SK-N-MC (cell line): ENCODE results near the gene TSEN2.

Experiments
- DNase-seq: peaks from one replicate; pipeline ENCODE4 v3.0.0-alpha.2; 2011; ENCODE audit warnings: low read depth, low spot score
- H3K27ac ChIP-seq: fragments of 200-600 bp; sonication (generic); 2 replicates; pipeline ENCODE4 v1.5.1; 2016; ENCODE audit warnings: mixed run types
- H3K36me3 ChIP-seq: fragments of 200-600 bp; sonication (generic); 2 replicates; pipeline ENCODE4 v1.6.1; 2017; ENCODE audit warnings: antibody characterized with exemption, low read length, mixed read lengths; ENCODE audit not compliant: insufficient read depth
- H3K4me3 ChIP-seq: fragments of 200-600 bp; sonication (generic); 2 replicates; pipeline ENCODE4 v1.5.1; 2016
- H3K9ac ChIP-seq: fragments of 200-600 bp; sonication (generic); 2 replicates; pipeline ENCODE4 v1.8.0; 2017; ENCODE audit warnings: mixed run types, mixed read lengths; ENCODE audit not compliant: insufficient read length
- H3K9me3 ChIP-seq: fragments of 200-600 bp; sonication (generic); 2 replicates; pipeline ENCODE4 v1.6.1; 2017; ENCODE audit warnings: low read depth, mild to moderate bottlenecking, antibody characterized with exemption, low read length, moderate library complexity, mixed read lengths
- EZH2 ChIP-seq: fragments of 200-600 bp; sonication (generic); IDR thresholded peaks from one replicate; pipeline ENCODE4 v1.6.1; 2017; ENCODE audit warnings: antibody characterized with exemption
- FOXP2 ChIP-seq: optimal IDR thresholded peaks from 2 replicates; pipeline ENCODE3; 2011; ENCODE audit warnings: mild to moderate bottlenecking, moderate library complexity; ENCODE audit not compliant: insufficient read depth; ENCODE audit errors: extremely low read length, control extremely low read depth
- POLR2AphosphoS5 ChIP-seq: IDR thresholded peaks from 2 replicates; pipeline ENCODE4 v1.6.1; 2012; ENCODE audit warnings: mild to moderate bottlenecking, low read depth, low read length, borderline replicate concordance

Gene TSEN2

DNA sequence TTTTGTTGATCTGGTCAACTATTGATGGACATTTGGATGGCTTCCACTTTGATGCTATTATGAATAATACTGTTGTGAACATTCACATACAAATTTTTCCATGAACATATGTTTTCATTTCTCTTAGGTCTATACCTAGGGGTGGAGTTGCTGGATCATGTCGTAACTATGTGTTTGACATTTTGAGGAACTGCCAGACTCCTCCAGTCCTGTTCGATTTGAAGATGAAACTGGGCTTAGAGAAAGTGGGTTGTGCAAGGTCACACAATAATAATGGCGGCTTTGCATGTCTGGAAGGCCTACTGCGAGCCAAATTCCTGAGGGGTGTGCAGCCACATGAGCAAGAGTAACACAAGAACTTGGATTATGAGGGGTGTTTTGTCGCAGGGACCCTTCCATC, 2.6 kb downstream of the TSEN2 start:
- no peaks in the 10 kb centered on the region for H3K9me3 ChIP-seq
- H3K27ac ChIP-seq = no peak overlapping the region
- H3K4me3 ChIP-seq = no peak overlapping the region
- H3K9ac ChIP-seq = no peak overlapping the region
- DNase-seq = no peak
- H3K36me3 ChIP-seq = peaks cover 3% of the 10 kb centered on the region; the same call in 1 of the 2 replicates
- TF ChIP-seq EZH2 (no peak), FOXP2 (no peak), POLR2AphosphoS5 (no peak)

DNA sequence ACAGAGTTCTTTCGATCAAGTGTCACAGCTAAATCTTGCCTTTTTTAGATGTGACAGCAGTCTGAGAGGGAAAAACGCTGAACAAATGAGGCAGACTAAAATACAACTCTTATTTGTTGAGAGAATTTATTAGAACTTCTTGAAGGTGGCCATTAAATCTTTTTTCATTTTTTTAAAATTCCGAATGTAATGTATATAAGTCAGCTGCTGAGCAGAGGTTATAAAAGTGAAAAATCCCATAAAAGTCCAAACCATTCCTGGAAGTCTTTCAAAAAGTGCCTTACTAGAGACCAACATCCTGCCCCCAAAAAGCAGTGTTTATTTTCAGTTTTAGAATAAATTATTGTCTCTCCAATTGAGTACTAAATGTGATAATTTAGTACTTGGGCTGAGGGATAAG, 3.1 kb downstream of the TSEN2 start:
- Histone ChIP-seq H3K4me3 (no peak overlapping the region), H3K9me3 (no peaks in the 10 kb centered on the region), H3K27ac (no peak overlapping the region), H3K9ac (no peak overlapping the region), H3K36me3 (peaks cover 3% of the 10 kb centered on the region; the same call in 1 of the 2 replicates)
- TF ChIP-seq POLR2AphosphoS5 (no peak), FOXP2 (no peak), EZH2 (no peak)
- DNase-seq = no peak

DNA sequence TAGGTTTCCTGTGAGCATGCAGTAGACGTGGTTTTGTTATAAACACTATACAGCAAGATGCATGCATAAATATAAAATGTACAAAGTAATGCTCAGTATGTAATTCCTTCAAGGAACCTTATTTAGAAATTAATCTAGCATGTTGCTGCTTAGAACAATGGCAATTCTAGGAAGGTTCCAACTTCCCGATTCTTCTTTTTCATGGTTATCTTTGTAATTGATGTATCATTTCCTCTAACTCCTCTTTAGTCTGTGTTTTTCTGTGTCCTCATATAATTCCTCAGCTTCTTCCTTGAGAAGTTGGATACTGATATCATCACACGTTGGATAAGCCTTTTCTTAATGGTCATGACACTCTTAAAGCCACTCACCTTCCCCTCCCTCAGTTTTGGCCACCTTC, 3.5 kb downstream of the TSEN2 start:
- Histone ChIP-seq H3K27ac (no peak overlapping the region), H3K9me3 (no peaks in the 10 kb centered on the region), H3K9ac (no peak overlapping the region), H3K4me3 (no peak overlapping the region), H3K36me3 (peaks cover 3% of the 10 kb centered on the region; the same call in 1 of the 2 replicates)
- DNase-seq = no peak
- no peak for TF ChIP-seq EZH2
- TF ChIP-seq FOXP2 = no peak
- TF ChIP-seq POLR2AphosphoS5 = no peak

DNA sequence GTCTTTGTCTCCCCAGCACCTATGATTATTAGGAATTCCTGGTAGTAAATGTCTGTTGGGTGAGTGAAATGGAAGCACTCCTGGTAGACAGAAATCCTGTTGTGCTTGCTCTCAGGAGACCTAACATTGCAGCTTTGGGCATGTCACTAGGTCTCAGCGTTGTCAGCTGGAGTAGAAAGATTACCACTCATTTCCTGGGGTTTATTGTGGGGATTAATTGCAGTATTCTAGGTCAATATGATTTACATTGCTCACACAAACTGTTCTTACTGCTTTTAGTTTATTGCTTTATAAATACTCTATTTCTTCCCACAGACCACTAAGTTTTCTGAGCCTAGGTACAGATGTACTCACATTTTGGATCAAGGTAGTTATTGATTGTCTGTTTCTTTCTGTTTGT, 5.1 kb downstream of the TSEN2 start:
- DNase-seq = no peak
- TF ChIP-seq EZH2 (no peak), FOXP2 (no peak), POLR2AphosphoS5 (no peak)
- Histone ChIP-seq H3K9ac (no peak overlapping the region), H3K36me3 (peaks cover 3% of the 10 kb centered on the region; the same call in 1 of the 2 replicates), H3K4me3 (no peak overlapping the region), H3K27ac (no peak overlapping the region), H3K9me3 (no peaks in the 10 kb centered on the region)

GRCh38 chr3:12489832-12490231, 5.6 kb downstream of the TSEN2 start:
- Histone ChIP-seq H3K27ac (no peak overlapping the region), H3K4me3 (no peak overlapping the region), H3K9me3 (no peaks in the 10 kb centered on the region), H3K9ac (no peak overlapping the region), H3K36me3 (peaks cover 3% of the 10 kb centered on the region; the same call in 1 of the 2 replicates)
- no peak for DNase-seq
- TF ChIP-seq POLR2AphosphoS5 (no peak), EZH2 (no peak), FOXP2 (no peak)

- Histone ChIP-seq H3K36me3 (peaks cover 3% of the 10 kb centered on the region; the same call in 1 of the 2 replicates), H3K4me3 (no peak overlapping the region)
Measured at GRCh38 chr3:12490547-12490946, 6.3 kb downstream of the TSEN2 start.

DNA sequence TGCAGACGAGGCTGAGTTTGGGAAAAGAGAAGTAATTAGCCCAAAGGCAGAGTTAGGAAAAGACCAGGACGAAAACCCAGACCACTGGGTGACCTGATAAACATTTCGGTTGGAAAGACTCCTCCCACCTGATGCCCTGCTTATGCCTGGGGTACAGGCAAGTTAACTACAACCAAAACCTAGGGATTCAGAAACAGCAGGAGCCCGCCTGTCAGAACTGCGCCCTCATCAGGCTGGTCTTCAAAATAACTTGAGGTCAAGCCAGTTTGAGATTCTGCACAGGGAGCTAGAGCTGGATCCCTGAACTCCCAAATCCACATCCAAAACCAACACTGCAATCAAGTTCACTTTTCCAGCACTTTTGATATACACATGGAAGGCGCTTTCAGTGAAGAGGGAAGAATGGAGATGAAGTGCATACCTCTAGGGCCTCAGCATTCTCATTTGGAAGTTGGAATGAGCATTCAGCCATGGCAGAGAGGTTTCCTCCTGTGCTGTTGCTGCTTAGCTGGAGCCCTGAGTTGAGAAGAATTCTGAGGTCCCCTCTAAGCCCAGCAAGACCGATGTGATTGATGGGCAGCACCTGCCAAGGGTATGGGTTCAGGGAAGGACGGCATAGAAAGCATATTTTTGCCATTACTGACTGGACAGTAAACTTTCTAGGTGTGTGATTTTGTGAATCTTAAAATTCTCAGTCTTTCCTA, 11.6 kb downstream of the TSEN2 start:
- TF ChIP-seq FOXP2 (no peak), EZH2 (no peak)
- peaks cover 9% of the 10 kb centered on the region; the same call in 1 of the 2 replicates for H3K36me3 ChIP-seq
- no peak overlapping the region for H3K27ac ChIP-seq
- no peaks in the 10 kb centered on the region for H3K9me3 ChIP-seq
- no peak overlapping the region for H3K9ac ChIP-seq
- no peak for DNase-seq
- H3K4me3 ChIP-seq = no peak overlapping the region

More at GRCh38 chr3:12490547-12490946, 6.3 kb downstream of the TSEN2 start:
- TF ChIP-seq FOXP2 (no peak), EZH2 (no peak), POLR2AphosphoS5 (no peak)
- Histone ChIP-seq H3K27ac (no peak overlapping the region), H3K9me3 (no peaks in the 10 kb centered on the region), H3K9ac (no peak overlapping the region)
- no peak for DNase-seq

GRCh38 chr3:12496453-12496761, 12.1 kb downstream of the TSEN2 start:
- no peak for DNase-seq
- Histone ChIP-seq H3K27ac (no peak overlapping the region), H3K4me3 (no peak overlapping the region), H3K9ac (no peak overlapping the region), H3K36me3 (peaks cover 11% of the 10 kb centered on the region; the same call in 1 of the 2 replicates), H3K9me3 (no peaks in the 10 kb centered on the region)
- no peak for TF ChIP-seq POLR2AphosphoS5
- no peak for TF ChIP-seq EZH2
- no peak for TF ChIP-seq FOXP2

- Histone ChIP-seq H3K27ac (no peak overlapping the region), H3K36me3 (peaks cover 12% of the 10 kb centered on the region; the same call in 1 of the 2 replicates), H3K9me3 (no peaks in the 10 kb centered on the region), H3K4me3 (no peak overlapping the region), H3K9ac (no peak overlapping the region)
- TF ChIP-seq EZH2 (no peak), FOXP2 (no peak), POLR2AphosphoS5 (no peak)
- no peak for DNase-seq
Measured at GRCh38 chr3:12499474-12499873, 15.2 kb downstream of the TSEN2 start.
